Measurements from ENCODE around the gene TGFB1.

The TGFB1 gene

DNA sequence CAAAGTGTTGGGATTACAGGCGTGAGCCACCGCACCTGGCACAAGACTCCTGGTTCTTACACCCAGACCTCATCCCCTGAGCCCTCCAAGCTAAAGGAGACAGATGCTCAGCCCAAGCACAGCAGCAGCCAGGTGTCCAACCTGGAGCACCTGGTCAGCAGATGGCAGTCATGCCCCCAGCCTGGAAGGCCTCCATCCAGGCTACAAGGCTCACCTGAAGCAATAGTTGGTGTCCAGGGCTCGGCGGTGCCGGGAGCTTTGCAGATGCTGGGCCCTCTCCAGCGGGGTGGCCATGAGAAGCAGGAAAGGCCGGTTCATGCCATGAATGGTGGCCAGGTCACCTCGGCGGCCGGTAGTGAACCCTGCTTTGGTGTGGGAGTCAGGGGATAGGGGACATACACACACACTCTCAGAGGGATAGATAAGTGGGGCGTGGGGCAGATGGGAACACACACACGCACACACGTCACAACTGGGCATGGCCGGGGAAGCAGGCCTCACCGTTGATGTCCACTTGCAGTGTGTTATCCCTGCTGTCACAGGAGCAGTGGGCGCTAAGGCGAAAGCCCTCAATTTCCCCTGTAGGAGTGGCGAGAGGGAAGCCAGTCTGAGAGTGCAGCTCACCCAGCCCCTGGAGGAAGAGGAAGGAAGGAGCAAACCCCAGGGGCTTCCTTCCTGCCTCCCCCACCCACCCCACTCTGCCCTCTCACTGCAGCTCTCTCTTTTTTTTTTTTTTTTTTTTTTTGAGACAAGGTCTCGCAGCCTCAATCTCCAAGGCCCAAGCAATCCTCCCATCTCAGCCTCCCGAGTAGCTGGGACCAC lies 11.8 kb downstream of the TGFB1 start:
- DNase-seq (ENCODE audit: low read depth, low spot score) = no peak

DNA sequence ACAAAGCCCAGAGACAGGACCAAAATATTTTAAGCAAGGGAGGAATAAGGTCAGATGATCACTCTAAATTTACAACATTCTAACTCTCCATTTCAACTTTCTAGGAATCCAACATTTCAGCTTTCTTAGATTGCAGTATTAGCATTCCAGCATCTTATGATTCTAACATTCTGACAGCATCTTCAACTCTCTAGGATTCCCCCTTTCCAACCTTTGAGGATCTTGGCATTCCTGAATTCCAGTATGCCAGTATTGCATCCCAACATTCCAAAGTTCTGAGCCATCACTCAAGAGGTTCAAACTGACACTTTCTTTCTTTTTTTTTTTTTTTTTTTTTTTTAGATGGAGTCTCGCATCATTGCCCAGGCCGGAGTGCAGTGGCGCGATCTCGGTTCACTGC lies 13.8 kb downstream of the TGFB1 start:
- no peak for DNase-seq (ENCODE audit: low read depth, low spot score)

GRCh38 chr19:41335467-41335866 lies 18.3 kb downstream of the TGFB1 start:
- DNase-seq (ENCODE audit: low read depth, low spot score) = no peak

DNA sequence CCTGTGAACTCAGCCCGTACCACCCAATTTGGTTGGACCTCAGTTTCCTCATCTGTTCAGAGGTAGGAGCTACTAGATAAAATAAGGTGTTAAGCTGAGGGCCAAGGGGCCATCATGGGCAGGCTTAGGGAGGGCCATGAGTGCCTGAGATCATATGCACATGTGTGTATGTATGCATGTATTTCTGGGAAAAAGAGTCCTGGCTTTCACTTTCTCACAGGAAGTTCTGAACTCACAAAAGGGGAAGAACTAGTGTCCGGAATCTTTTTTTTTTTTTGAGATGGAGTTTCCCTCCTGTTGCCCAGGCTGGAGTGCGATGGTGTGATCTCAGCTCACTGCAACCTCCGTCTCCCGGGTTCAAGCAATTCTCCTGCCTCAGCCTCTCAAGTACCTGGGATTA lies 18.9 kb downstream of the TGFB1 start:
- no peak for DNase-seq (ENCODE audit: low read depth, low spot score)

DNA sequence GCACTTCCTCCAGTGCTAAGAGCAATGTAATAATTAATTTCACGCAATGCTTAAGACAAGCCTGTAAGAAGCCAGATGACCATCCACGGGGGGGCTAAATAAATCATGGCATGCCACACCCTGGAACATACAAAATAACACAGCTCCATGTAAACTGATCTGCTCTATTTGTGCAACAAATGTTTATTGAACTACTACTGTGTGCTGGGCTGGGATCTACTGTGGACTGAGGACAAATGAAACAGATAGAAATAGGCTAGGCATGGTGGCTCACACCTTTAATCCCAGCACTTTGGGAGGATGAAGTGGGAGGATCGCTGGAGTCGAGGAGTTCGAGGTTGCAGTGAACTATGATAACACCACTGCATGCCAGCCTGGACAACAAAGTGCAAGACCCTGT lies 21.3 kb downstream of the TGFB1 start:
- DNase-seq (ENCODE audit: low read depth, low spot score) = no peak

- no peak for DNase-seq (ENCODE audit: low read depth, low spot score)
Observed at GRCh38 chr19:41332000-41332399, 21.7 kb downstream of the TGFB1 start.

DNA sequence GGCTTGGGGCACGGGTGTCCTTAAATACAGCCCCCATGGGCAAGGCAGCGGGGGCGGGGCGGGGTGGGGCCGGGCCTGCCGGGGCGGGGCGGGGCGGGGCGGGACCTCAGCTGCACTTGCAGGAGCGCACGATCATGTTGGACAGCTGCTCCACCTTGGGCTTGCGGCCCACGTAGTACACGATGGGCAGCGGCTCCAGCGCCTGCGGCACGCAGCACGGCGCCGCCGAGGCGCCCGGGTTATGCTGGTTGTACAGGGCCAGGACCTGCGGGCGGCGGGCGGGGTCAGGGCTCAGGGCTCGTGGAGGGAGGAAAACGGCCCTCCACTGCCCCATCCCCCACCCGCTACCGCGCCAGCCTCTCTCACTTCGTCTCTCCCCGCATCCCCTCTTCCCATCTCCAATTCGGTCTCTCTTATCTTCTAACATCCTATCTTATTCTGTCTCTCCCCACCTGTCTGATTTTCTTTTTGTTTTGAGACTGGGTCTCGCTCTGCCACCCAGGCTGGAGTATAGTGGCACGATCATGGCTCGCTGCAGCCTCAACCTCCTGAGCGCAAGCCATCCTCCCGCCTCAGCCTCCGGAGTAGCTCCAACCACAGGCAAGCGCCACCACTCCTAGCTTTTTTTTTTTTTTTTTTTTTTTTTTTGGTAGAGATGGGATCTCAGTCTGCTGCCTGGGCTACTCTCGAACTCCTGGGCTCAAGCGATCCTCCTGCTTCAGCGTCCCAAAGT lies 22.6 kb downstream of the TGFB1 start:
- no peak for DNase-seq (ENCODE audit: low read depth, low spot score)

DNA sequence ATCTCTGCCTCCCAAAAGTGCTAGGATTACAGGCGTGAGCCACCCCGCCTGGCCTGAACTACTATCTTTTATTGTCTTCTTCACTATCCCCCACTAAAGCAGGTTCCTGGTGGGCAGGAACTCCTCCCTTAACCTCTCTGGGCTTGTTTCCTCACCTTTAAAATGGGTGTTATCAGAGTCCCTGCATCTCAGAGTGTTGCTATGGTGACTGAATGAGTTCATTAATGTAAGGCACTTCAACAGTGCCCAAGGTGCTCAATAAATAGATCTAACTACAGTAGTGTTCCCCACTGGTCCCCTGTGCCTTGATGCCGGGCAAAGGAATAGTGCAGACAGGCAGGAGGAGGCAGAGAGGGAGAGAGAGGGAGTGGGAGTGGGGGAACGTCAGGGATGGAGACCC lies 23.2 kb downstream of the TGFB1 start:
- no peak for DNase-seq (ENCODE audit: low read depth, low spot score)

DNA sequence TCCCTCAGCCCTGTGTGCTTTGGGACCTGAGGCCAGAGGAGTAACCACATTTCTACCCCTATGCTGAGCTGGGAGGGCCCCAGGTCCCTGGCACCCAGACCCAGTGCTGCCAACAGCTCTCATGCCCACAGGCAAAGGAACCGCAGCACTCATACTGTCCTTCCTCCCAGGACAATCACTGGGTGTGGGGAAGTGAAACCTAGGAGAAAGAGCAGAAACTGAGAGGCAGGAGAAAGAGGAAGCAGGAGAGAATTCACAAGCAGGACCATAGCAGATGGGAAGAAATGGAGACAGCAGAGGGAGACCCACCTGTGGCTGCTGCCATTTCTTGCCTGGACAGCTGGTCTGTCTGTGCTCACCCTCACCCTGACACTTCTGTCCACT lies 24.9 kb downstream of the TGFB1 start:
- no peak for DNase-seq (ENCODE audit: low read depth, low spot score)

DNA sequence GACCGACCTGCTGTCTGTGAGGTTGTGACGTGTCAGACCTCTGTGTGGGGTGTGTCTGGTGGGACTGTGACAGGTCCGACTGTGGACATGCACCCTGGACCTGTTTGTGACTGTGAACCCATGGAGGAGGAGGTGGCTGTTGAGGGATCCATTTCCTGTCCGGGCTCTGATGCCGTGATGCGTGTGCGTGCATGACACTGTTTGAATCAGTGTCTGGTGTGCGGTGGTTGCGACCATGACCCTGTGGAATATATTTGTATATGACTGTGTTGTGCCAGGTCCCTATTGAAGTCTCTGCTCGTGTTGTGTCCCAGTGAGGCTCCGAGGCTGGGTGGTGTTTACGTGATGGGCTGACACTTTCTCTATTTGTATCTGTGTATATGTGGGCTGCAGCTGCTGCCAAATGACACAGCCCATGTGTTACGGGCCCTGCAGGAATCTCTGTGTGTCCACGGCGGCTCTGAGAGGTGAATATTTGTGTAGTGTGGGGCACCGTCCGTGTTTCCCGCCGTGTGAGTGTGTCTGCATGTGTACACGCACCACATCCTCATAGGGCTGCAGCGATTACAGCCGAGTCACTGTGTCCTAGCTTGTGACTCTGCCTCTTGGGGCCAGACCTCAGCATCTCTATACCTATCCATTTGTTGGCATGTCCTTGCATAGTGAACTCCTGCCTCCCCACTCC lies 25.4 kb downstream of the TGFB1 start:
- DNase-seq (ENCODE audit: low read depth, low spot score) = no peak

DNA sequence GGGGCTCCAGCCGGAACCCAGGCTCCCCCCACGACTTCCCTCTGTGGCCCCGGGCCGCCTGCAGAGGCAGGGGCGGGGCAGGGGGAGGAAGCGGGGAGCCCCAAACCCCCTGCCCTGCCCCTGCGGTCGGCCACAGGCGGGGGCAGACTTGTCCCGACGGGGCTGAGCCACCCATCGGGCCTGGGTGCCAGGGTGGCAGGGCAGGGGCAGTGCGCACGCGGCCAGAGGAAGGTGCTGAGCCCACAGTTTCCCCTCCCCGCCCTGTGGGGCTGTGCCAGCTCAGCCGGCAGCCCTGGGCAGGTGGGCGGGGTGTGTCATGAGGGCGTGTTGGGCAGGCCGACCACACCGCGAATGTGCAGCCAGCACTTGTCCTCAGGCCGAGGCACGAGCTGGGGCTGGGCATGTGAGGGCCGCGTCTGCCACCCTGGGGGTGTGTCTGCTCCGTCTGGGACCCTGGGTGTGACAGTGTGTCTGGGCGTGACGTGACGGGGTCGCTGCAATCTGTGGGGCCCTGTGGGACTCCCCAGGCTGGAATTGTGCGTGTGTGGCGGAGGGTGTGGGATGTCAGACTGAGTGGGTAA lies 26.1 kb downstream of the TGFB1 start:
- DNase-seq (ENCODE audit: low read depth, low spot score) = peak; percentile 70

DNA sequence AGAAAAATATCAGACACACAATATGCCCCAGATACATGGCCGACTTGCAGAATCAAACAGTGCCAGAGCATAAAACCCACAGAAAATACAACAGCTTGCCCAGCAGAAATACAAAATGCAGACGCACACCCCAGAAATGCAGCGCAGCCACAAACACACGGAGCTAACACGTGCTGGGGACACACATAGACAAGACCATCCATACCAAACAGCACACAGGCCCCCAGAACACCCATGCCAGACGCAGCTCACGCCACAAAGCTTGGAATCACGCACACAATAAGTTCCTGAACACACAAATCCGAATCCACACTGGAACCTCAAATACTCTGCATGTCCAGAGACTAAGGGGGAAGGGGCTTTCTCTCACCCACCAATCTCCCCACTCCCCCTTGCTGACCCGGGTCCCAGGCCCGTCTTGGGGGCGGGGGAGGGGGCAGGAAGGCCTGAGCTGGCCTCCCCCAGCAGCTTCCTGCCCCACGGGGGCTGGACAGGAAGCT lies 26.6 kb downstream of the TGFB1 start:
- DNase-seq (ENCODE audit: low read depth, low spot score) = no peak

- no peak for DNase-seq (ENCODE audit: low read depth, low spot score)
Observed at GRCh38 chr19:41325947-41326706, 27.6 kb downstream of the TGFB1 start.

DNA sequence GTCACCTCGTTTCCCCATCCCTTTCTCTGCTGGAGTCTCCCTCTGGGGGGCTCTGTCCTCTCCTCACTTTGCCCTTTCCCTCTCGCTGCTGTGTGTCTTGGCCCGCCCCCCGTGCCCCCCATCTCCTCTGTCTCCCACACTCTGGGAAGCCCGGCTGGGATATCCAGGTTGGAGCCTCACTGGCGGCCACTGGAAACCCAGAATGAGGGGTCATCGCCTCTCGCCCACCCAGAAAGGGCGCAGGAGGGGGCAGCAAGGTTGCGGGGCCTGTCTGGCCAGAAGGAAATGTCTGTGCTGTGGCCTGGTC lies 28.1 kb downstream of the TGFB1 start:
- DNase-seq (ENCODE audit: low read depth, low spot score) = no peak

GRCh38 chr19:41324921-41325639 lies 28.6 kb downstream of the TGFB1 start:
- no peak for DNase-seq (ENCODE audit: low read depth, low spot score)

- DNase-seq (ENCODE audit: low read depth, low spot score) = no peak
Observed at GRCh38 chr19:41324231-41324702, 29.5 kb downstream of the TGFB1 start.

- DNase-seq (ENCODE audit: low read depth, low spot score) = no peak
Observed at GRCh38 chr19:41323430-41324125, 30.1 kb downstream of the TGFB1 start.

DNA sequence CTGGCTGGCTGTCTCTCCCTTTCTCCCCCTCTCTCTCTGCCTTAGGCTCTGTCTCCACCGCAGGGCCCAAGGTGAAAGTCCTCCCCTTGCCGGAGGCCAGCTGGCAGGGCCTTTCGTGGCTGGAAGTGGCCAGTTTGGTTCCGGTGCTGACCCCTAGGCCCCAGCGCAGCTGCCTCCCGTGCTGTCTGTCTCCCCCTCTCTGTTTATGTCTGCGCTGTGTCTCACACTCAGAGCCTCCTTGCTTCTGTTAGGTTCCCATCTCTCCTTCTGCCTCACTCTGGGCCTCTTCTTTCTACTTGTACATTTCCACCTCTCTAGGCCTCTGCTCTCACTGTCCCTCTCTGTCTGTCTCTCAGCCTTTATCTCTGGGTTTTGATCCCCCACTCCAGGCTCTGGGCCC lies 30.7 kb downstream of the TGFB1 start:
- DNase-seq (ENCODE audit: low read depth, low spot score) = no peak

DNA sequence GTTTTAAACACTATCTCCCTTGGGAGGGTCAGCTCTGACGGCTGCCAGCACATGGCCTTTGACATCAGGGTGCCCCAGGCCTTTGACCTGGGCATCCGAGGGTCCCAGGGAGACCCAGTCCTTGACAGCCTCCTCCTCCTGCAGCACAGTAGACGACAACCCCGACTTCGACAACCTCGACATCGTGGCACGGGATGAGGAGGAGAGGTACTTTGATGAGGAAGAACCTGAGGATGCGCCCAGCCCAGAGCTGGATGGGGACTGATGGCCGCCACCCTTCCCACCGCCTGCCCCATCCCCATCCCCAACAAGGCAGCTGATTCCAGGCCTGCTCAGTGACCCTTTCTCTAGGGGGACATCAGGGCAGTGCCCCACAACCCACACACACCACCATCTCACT lies 31.3 kb downstream of the TGFB1 start:
- DNase-seq (ENCODE audit: low read depth, low spot score) = no peak

- DNase-seq (ENCODE audit: low read depth, low spot score) = no peak
Observed at GRCh38 chr19:41321600-41322270, 32.0 kb downstream of the TGFB1 start.
